GM12872 (cell line): ENCODE data around the gene CNNM3.

Source experiments
- CTCF ChIP-seq: IDR thresholded peaks from 3 replicates; pipeline ENCODE4 v1.5.1; 2011; ENCODE audit warnings: low read depth, mild to moderate bottlenecking, low read length, moderate library complexity; ENCODE audit not compliant: insufficient read depth

CNNM3 gene

GRCh38 chr2:96847586-96847985 is 31.5 kb downstream of the CNNM3 start:
- no peak for TF ChIP-seq CTCF

- TF ChIP-seq CTCF = no peak
Measured at GRCh38 chr2:96848264-96848663, 32.2 kb downstream of the CNNM3 start.

- no peak for TF ChIP-seq CTCF
Measured at GRCh38 chr2:96852667-96853066, 36.6 kb downstream of the CNNM3 start.

- TF ChIP-seq CTCF = no peak
Measured at GRCh38 chr2:96853321-96853720, 37.3 kb downstream of the CNNM3 start.

- no peak for TF ChIP-seq CTCF
Measured at GRCh38 chr2:96856776-96857666, 41.0 kb downstream of the CNNM3 start.

GRCh38 chr2:96857667-96858372 is 41.8 kb downstream of the CNNM3 start, which contains the start of gene ANKRD39:
TSS of gene ANKRD39 (minus strand) at chr2:96858016. CDS start at chr2:96857987, 29 bp downstream.
- peak; percentile 74 for TF ChIP-seq CTCF

- no peak for TF ChIP-seq CTCF
Measured at GRCh38 chr2:96859099-96859649, 43.1 kb downstream of the CNNM3 start.
